Activated B cell treated with CpG ODN at 0.5 μM for 24 hours (primary cell): ENCODE results near the gene HCN2. TPM values are rescaled to one million over a fixed set of nuclear protein-coding genes. Genes with fewer than 3 reads are reported as not detected.

Experiments used
- ATAC-seq: fragments of 200-7000 bp; cut with Tn5 transposase; one replicate; pipeline ENCODE4 v1.10.0; 2021; ENCODE audit warnings: low read depth, mild to moderate bottlenecking, moderate library complexity
- CTCF ChIA-PET: fragments of 350-600 bp; sonication (Branson Sonifier 250); formaldehyde crosslinking; loops from one replicate; lab custom pipeline; 2021; ENCODE audit warnings: antibody characterized with exemption; lab: Charles Lee
- POLR2A ChIA-PET: fragments of 350-600 bp; sonication (Branson Sonifier 250); formaldehyde crosslinking; loops from one replicate; lab custom pipeline; 2021; ENCODE audit warnings: antibody characterized with exemption; lab: Charles Lee
- DNase-seq: peaks from one replicate; pipeline ENCODE4 v3.0.0; 2022
- H3K27ac Mint-ChIP-seq: one replicate; pipeline ENCODE4 v1.8.0; 2020; ENCODE audit warnings: mixed read lengths
- H3K27me3 Mint-ChIP-seq: one replicate; pipeline ENCODE4 v1.8.0; 2021; ENCODE audit warnings: mixed read lengths
- H3K36me3 Mint-ChIP-seq: one replicate; pipeline ENCODE4 v1.8.0; 2021; ENCODE audit warnings: low read depth, mixed read lengths
- H3K4me1 Mint-ChIP-seq: one replicate; pipeline ENCODE4 v1.8.0; 2021; ENCODE audit warnings: mixed read lengths
- H3K4me3 Mint-ChIP-seq: one replicate; pipeline ENCODE4 v1.8.0; 2020; ENCODE audit warnings: mild to moderate bottlenecking, mixed read lengths
- H3K9me3 Mint-ChIP-seq: one replicate; pipeline ENCODE4 v1.8.0; 2020; ENCODE audit warnings: mixed read lengths
- intact Hi-C: fragments of 100-400 bp; cut with micrococcal nuclease; formaldehyde crosslinking; loops from one replicate; pipeline ENCODE4 v1.15.1; 2024
- total RNA-seq: library from RNA; stranded (reverse); gene quantifications from 2 replicates; pipeline ENCODE4 v1.2.3, GENCODE V29; 2022
- TF ChIP-seq, protein P1 (sequence below): fragments of 200-600 bp; IDR thresholded peaks from one replicate; pipeline ENCODE4 v1.8.0; 2022; ENCODE audit warnings: antibody characterized with exemption, mild to moderate bottlenecking

The HCN2 gene
- total RNA-seq, 1 donor from 2014 or later = 0.13 TPM

DNA sequence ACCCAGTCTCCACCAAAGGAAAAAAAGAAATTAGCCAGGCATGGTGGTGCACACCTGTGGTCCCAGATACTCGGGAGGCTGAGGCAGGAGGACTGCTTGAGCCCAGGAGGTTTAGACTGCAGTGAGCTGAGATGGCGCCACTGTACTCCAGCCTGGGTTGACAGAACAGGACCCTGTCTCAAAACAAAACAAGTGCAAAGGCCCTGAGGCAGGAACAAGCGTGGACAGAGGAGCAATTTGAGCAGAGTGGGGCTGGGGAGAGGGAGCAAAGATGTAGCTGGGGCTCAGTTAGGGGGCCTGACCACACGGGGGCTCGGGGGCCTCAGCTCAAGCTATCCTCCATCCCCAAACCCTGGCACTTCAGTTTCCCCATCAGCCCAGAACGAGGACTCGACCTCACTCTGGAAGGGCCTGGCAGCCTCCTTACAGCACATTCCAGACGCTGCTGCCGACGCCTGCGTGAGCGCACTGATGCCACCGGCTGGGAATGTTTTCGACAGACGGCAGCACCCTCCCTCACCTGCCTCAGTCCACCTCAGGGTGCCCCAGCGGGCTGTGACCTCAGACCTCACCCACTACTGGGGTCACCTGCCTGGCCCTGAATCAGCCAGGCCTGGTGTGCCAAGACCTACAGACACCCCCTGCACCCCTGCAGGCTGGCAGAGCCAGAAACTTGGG, 45.4 kb downstream of the HCN2 start:
- Mint-ChIP-seq H3K9me3 (no peaks in the 10 kb centered on the region), H3K27ac (no peak overlapping the region), H3K4me3 (no peak overlapping the region), H3K36me3 (peaks cover 11% of the 10 kb centered on the region), H3K27me3 (no peaks in the 10 kb centered on the region), H3K4me1 (peaks cover 42% of the 10 kb centered on the region)
- intact Hi-C loops = loop anchor here (5.0 kb wide), 1 partner anchor 123 kb away; no protein-coding TSS in a partner anchor
- POLR2A ChIA-PET = interaction anchor here (0.5 kb wide), 1 partner anchor 139 kb away, joined by 4 read pairs; no protein-coding TSS in a partner anchor
- ATAC-seq (no peak), DNase-seq (no peak)
- CTCF ChIA-PET = no interaction called here
- TF ChIP-seq, protein P1, sequence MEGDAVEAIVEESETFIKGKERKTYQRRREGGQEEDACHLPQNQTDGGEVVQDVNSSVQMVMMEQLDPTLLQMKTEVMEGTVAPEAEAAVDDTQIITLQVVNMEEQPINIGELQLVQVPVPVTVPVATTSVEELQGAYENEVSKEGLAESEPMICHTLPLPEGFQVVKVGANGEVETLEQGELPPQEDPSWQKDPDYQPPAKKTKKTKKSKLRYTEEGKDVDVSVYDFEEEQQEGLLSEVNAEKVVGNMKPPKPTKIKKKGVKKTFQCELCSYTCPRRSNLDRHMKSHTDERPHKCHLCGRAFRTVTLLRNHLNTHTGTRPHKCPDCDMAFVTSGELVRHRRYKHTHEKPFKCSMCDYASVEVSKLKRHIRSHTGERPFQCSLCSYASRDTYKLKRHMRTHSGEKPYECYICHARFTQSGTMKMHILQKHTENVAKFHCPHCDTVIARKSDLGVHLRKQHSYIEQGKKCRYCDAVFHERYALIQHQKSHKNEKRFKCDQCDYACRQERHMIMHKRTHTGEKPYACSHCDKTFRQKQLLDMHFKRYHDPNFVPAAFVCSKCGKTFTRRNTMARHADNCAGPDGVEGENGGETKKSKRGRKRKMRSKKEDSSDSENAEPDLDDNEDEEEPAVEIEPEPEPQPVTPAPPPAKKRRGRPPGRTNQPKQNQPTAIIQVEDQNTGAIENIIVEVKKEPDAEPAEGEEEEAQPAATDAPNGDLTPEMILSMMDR = no peak

DNA sequence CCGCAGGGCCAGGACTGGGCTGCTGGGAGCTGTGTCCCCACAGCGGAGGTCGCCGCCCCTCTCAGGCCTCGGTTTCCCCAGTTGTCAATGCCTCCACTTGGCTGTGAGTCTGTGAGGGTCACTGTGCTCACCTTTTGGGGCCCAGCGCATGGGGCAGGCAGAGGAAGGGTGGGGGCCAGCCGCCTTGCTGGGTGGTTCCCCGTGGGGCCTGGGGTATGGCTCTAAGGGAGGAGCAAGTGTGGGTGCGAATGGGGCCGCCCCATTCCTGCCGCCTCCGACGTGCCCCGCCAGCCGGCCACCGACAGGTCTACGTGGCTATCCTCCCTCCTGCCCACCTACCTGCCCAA, 49.2 kb downstream of the HCN2 start:
- peaks cover 27% of the 10 kb centered on the region for H3K4me1 Mint-ChIP-seq
- no peaks in the 10 kb centered on the region for H3K9me3 Mint-ChIP-seq
- intact Hi-C loops = no loop called here
- TF ChIP-seq, protein P1 = no peak
- no peak for DNase-seq
- ChIA-PET CTCF (no interaction called here), POLR2A (no interaction called here)
- H3K36me3 Mint-ChIP-seq = peaks cover under 1% of the 10 kb centered on the region
- no peak for ATAC-seq
- H3K27me3 Mint-ChIP-seq = no peaks in the 10 kb centered on the region
- peak overlapping the region; percentile 83 for H3K4me3 Mint-ChIP-seq
- peak overlapping the region; percentile 81 for H3K27ac Mint-ChIP-seq

DNA sequence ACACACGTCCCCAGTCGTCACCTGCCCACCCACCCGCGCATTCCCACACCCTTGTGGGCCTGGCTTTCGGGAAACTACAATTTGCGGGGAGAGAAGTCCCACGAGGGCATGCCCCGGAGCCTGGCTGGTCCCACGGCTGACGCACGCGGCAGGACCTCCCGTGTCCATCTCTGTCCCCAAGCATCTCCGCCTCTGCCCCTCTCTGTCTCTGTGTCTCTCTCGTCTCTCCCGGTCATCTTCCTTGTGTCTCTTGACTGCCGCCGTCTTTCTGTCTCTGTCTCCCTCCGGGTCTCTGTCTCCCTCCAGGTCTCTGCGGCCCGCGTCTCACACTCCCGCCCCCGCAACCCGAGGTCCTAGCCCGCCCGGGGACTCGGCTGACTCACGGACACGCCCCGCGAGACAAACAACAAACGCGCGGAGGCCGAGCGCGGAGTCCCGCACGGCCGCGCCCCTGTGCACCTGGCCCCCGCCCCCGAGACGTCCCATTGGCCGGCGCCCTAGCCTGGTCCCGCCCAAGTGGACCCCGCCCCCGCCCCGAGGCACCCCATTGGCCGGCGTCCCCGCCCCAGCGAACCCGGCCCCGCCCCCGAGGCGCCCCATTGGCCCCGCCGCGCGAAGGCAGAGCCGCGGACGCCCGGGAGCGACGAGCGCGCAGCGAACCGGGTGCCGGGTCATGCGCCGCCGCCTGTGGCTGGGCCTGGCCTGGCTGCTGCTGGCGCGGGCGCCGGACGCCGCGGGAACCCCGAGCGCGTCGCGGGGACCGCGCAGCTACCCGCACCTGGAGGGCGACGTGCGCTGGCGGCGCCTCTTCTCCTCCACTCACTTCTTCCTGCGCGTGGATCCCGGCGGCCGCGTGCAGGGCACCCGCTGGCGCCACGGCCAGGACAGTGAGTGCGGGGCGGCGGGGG, 49.8 kb downstream of the HCN2 start, which contains the start of gene FGF22:
Gene FGF22 (plus strand): TSS at position 627 of the 908 bp plus-strand sequence. CDS start 47 bp downstream, at position 674.
- peak; percentile 92 for ATAC-seq
- Mint-ChIP-seq H3K4me3 (peak within 1 kb of the TSS; percentile 83), H3K27me3 (no peaks in the 10 kb centered on the region), H3K4me1 (peaks cover 24% of the 10 kb centered on the region), H3K36me3 (peaks cover 3% of the 10 kb centered on the region), H3K27ac (peak within 1 kb of the TSS; percentile 81), H3K9me3 (no peaks in the 10 kb centered on the region)
- TF ChIP-seq, protein P1 = no peak
- CTCF ChIA-PET = no interaction called here
- DNase-seq = peak; percentile 82
- POLR2A ChIA-PET = no interaction called here
- intact Hi-C loops = no loop called here

DNA sequence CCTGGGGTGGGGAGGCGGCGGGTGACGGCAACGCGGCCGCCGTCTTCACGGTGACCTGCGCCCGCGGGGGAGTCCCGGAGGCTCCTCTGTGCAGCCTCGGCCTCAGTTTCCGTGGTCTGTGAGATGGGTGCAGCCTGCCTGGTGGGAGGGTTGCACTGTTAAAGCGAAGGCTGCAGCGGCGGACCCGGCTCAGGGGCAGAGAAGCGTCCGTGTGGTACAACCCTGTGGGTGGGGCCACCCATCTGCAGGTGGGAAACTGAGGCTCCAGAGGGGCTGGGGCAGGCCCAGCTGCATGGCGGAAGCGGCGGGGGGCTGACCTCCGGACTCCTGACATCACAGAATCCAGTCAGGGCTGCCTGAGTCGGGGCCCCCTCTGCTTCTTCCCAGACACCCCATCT, 50.5 kb downstream of the HCN2 start:
- H3K27ac Mint-ChIP-seq = no peak overlapping the region

More for the DNA sequence above, 50.5 kb downstream of the HCN2 start:
- ATAC-seq = no peak
- peaks cover 8% of the 10 kb centered on the region for H3K36me3 Mint-ChIP-seq
- no peak for DNase-seq
- no peaks in the 10 kb centered on the region for H3K27me3 Mint-ChIP-seq
- TF ChIP-seq, protein P1 = no peak
- H3K9me3 Mint-ChIP-seq = no peaks in the 10 kb centered on the region
- intact Hi-C loops = no loop called here
- H3K4me3 Mint-ChIP-seq = no peak overlapping the region
- ChIA-PET CTCF (no interaction called here), POLR2A (no interaction called here)
- H3K4me1 Mint-ChIP-seq = peaks cover 28% of the 10 kb centered on the region
